Measurements from ENCODE around the gene DND1. TPM values are rescaled to one million over a fixed set of nuclear protein-coding genes. Genes with fewer than 3 reads are reported as not detected.

Gene DND1
- total RNA-seq, 1 experiment from 2014 or later, result 3.3 TPM

GRCh38 chr5:140700177-140701144 lies 27.1 kb upstream of the DND1 start, which contains the start of gene ZMAT2 (continued):
- TF ChIP-seq, protein P1, sequence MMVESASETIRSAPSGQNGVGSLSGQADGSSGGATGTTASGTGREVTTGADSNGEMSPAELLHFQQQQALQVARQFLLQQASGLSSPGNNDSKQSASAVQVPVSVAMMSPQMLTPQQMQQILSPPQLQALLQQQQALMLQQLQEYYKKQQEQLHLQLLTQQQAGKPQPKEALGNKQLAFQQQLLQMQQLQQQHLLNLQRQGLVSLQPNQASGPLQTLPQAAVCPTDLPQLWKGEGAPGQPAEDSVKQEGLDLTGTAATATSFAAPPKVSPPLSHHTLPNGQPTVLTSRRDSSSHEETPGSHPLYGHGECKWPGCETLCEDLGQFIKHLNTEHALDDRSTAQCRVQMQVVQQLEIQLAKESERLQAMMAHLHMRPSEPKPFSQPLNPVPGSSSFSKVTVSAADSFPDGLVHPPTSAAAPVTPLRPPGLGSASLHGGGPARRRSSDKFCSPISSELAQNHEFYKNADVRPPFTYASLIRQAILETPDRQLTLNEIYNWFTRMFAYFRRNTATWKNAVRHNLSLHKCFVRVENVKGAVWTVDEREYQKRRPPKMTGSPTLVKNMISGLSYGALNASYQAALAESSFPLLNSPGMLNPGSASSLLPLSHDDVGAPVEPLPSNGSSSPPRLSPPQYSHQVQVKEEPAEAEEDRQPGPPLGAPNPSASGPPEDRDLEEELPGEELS (CRISPR knock-in tag; IDR thresholded peaks at IDR 0.05), result no peak
- TF ChIP-seq NFYB (CRISPR knock-in tag; conservative IDR thresholded peaks at IDR 0.05; ENCODE audit: low read depth) (peak; percentile 85), TEAD1 (CRISPR knock-in tag; IDR thresholded peaks at IDR 0.05) (no peak), GABPB1 (CRISPR knock-in tag; IDR thresholded peaks at IDR 0.05) (0 out of 2 replicates have a peak, but pooled peaks have one; percentile 41), ZNF416 (CRISPR knock-in tag; IDR thresholded peaks at IDR 0.05) (no peak), GRHL2 (CRISPR knock-in tag; IDR thresholded peaks at IDR 0.05; ENCODE audit: insufficient replicate concordance, severe bottlenecking) (no peak), ZNF121 (CRISPR knock-in tag; IDR thresholded peaks at IDR 0.05) (no peak), ATF2 (CRISPR knock-in tag; IDR thresholded peaks at IDR 0.05; ENCODE audit: borderline replicate concordance, low read depth) (no peak), CREB1 (CRISPR knock-in tag; IDR thresholded peaks at IDR 0.05) (no peak), ZNF232 (CRISPR knock-in tag; IDR thresholded peaks at IDR 0.05) (0 out of 2 replicates have a peak, but pooled peaks have one; percentile 12), ATF3 (CRISPR knock-in tag; conservative IDR thresholded peaks at IDR 0.05) (no peak), ZNF423 (CRISPR knock-in tag; IDR thresholded peaks at IDR 0.05) (no peak), OVOL2 (CRISPR knock-in tag; IDR thresholded peaks at IDR 0.05; ENCODE audit: borderline replicate concordance) (no peak), ZNF219 (CRISPR knock-in tag; IDR thresholded peaks at IDR 0.05; ENCODE audit: borderline replicate concordance) (no peak), PRRX2 (CRISPR knock-in tag; IDR thresholded peaks at IDR 0.05) (no peak), FOXK1 (CRISPR knock-in tag; IDR thresholded peaks at IDR 0.05) (peak; percentile 91; the same call in 1 of the 2 replicates), ZBTB21 (CRISPR knock-in tag; IDR thresholded peaks at IDR 0.05; ENCODE audit: borderline replicate concordance) (no peak)
- TF ChIP-seq, protein P2, sequence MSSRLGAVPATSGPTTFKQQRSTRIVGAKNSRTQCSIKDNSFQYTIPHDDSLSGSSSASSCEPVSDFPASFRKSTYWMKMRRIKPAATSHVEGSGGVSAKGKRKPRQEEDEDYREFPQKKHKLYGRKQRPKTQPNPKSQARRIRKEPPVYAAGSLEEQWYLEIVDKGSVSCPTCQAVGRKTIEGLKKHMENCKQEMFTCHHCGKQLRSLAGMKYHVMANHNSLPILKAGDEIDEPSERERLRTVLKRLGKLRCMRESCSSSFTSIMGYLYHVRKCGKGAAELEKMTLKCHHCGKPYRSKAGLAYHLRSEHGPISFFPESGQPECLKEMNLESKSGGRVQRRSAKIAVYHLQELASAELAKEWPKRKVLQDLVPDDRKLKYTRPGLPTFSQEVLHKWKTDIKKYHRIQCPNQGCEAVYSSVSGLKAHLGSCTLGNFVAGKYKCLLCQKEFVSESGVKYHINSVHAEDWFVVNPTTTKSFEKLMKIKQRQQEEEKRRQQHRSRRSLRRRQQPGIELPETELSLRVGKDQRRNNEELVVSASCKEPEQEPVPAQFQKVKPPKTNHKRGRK (CRISPR knock-in tag; IDR thresholded peaks at IDR 0.05; ENCODE audit: borderline replicate concordance), result no peak
- TF ChIP-seq, protein P3, sequence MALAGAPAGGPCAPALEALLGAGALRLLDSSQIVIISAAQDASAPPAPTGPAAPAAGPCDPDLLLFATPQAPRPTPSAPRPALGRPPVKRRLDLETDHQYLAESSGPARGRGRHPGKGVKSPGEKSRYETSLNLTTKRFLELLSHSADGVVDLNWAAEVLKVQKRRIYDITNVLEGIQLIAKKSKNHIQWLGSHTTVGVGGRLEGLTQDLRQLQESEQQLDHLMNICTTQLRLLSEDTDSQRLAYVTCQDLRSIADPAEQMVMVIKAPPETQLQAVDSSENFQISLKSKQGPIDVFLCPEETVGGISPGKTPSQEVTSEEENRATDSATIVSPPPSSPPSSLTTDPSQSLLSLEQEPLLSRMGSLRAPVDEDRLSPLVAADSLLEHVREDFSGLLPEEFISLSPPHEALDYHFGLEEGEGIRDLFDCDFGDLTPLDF (CRISPR knock-in tag; IDR thresholded peaks at IDR 0.05), result no peak
